HL-60 (cell line): ENCODE measurements around the gene AKT3.
"Not testable (repeated sequence)": the region's sequence is repeated elsewhere in the genome, so short reads cannot be mapped to it uniquely, and the experiment has no call there.

Source experiments
- DNase-seq, 2 experiments: peaks; one replicate each; pipeline ENCODE4 v3.0.0-alpha.2; 2010 to 2020; ENCODE audit warnings: low read depth in 1 of 2, low spot score in 1 of 2
- H3K27ac ChIP-seq: fragments of 250-450 bp; sonication (Bioruptor Pico); replicated peaks from 2 replicates; pipeline ENCODE4 v1.5.1; 2020; ENCODE audit warnings: mild to moderate bottlenecking, moderate library complexity
- H3K27me3 ChIP-seq: fragments of 250-450 bp; sonication (Bioruptor Pico); 2 replicates; pipeline ENCODE4 v1.5.1; 2021; ENCODE audit warnings: mild to moderate bottlenecking, moderate library complexity; ENCODE audit not compliant: insufficient read depth, poor library complexity, severe bottlenecking
- H3K4me3 ChIP-seq: replicated peaks from 2 replicates; pipeline ENCODE4 v1.5.1; 2011; ENCODE audit warnings: mild to moderate bottlenecking, control low read depth, low read length; ENCODE audit not compliant: insufficient read depth
- CTCF ChIP-seq: IDR thresholded peaks from one replicate; pipeline ENCODE4 v1.5.1; 2011; ENCODE audit warnings: low read length, control low read depth, inconsistent platforms; ENCODE audit not compliant: insufficient read depth
- GABPA ChIP-seq: IDR thresholded peaks from 2 replicates; pipeline ENCODE4 v1.6.1; 2012; ENCODE audit warnings: low read depth
- POLR2AphosphoS5 ChIP-seq: IDR thresholded peaks from 2 replicates; pipeline ENCODE4 v1.6.1; 2012; ENCODE audit warnings: low read depth
- REST ChIP-seq: IDR thresholded peaks from 2 replicates; pipeline ENCODE4 v1.6.1; 2012; ENCODE audit warnings: low read depth; ENCODE audit not compliant: insufficient replicate concordance
- SPI1 ChIP-seq: IDR thresholded peaks from 2 replicates; pipeline ENCODE4 v1.6.1; 2012; ENCODE audit warnings: low read depth, mild to moderate bottlenecking, borderline replicate concordance

AKT3 gene

GRCh38 chr1:243784506-243784905, 65.5 kb downstream of the AKT3 start:
- TF ChIP-seq GABPA (no peak), REST (no peak)
- H3K27me3 ChIP-seq = peaks cover 9% of the 10 kb centered on the region
- H3K4me3 ChIP-seq = no peak overlapping the region
- H3K27ac ChIP-seq = no peak overlapping the region
- no peak for DNase-seq

GRCh38 chr1:243783714-243784113, 66.3 kb downstream of the AKT3 start:
- DNase-seq = no peak
- no peak overlapping the region for H3K4me3 ChIP-seq
- no peak overlapping the region for H3K27ac ChIP-seq
- TF ChIP-seq POLR2AphosphoS5 = no peak
- TF ChIP-seq SPI1 = no peak
- TF ChIP-seq GABPA = no peak
- TF ChIP-seq REST = no peak
- TF ChIP-seq CTCF = no peak
- peaks cover 9% of the 10 kb centered on the region for H3K27me3 ChIP-seq

GRCh38 chr1:243772361-243773050, 77.5 kb downstream of the AKT3 start:
- not testable (repeated sequence) for H3K27ac ChIP-seq, H3K27me3 ChIP-seq, DNase-seq, H3K4me3 ChIP-seq

- Histone ChIP-seq H3K27me3 (no peaks in the 10 kb centered on the region), H3K27ac (no peak overlapping the region), H3K4me3 (no peak overlapping the region)
- TF ChIP-seq REST (no peak), SPI1 (no peak), POLR2AphosphoS5 (no peak), CTCF (no peak), GABPA (no peak)
- no peak for DNase-seq
These were observed 79.2 kb downstream of the AKT3 start for GRCh38 chr1:243770860-243771259.
